Neutrophil (primary cell): ENCODE results near the gene SWT1.

Source experiments
- H3K27ac ChIP-seq: fragments of 200-600 bp; sonication (generic); 2 replicates; pipeline ENCODE4 v1.5.1; 2016; ENCODE audit warnings: mild to moderate bottlenecking, moderate library complexity
- H3K27me3 ChIP-seq: fragments of 200-600 bp; sonication (generic); 2 replicates; pipeline ENCODE4 v1.6.0; 2016; ENCODE audit warnings: mild to moderate bottlenecking
- H3K36me3 ChIP-seq: fragments of 200-600 bp; sonication (generic); 2 replicates; pipeline ENCODE4 v1.5.1; 2017
- H3K4me1 ChIP-seq, 2 experiments: fragments of 200-600 bp in 1 of 2; sonication (generic) in 1 of 2; 1 replicate in 1 of 2; 2 replicates in 1 of 2; pipeline versions ENCODE4 v1.5.1 to v1.6.1; 2013 to 2016; ENCODE audit warnings: low read depth in 1 of 2, low read length in 1 of 2, mild to moderate bottlenecking in 1 of 2, moderate library complexity in 1 of 2; ENCODE audit not compliant: control insufficient read depth in 1 of 2, insufficient read depth in 1 of 2
- H3K4me3 ChIP-seq, 2 experiments: fragments of 200-600 bp in 1 of 2; sonication (generic) in 1 of 2; 1 replicate in 1 of 2; 2 replicates in 1 of 2; pipeline ENCODE4 v1.5.1; 2013 to 2016; ENCODE audit warnings: low read depth in 1 of 2, low read length in 1 of 2, mild to moderate bottlenecking in 1 of 2, moderate library complexity in 1 of 2
- H3K9me3 ChIP-seq: fragments of 200-600 bp; sonication (generic); 2 replicates; pipeline ENCODE4 v1.5.1; 2016
- CTCF ChIP-seq: fragments of 200-600 bp; sonication (generic); IDR thresholded peaks from 2 replicates; pipeline ENCODE4 v1.5.1; 2016; ENCODE audit warnings: antibody characterized with exemption

Gene SWT1

GRCh38 chr1:185341196-185341781, 184.3 kb downstream of the SWT1 start:
- Histone ChIP-seq H3K4me1 (peaks cover 61 to 66% of the 10 kb centered on the region in 2 experiments), H3K27me3 (no peaks in the 10 kb centered on the region), H3K27ac (peak overlapping the region; percentile 95), H3K4me3 (no peak overlapping the region), H3K9me3 (no peaks in the 10 kb centered on the region), H3K36me3 (no peaks in the 10 kb centered on the region)
- no peak for TF ChIP-seq CTCF
